Measurements from ENCODE around the gene JOSD1. TPM values are rescaled to one million over a fixed set of nuclear protein-coding genes. Genes with fewer than 3 reads are reported as not detected.

Gene JOSD1
- total RNA-seq, 4 donors from 2014 or later = 47.5 to 67.0 (median 64.6) TPM

DNA sequence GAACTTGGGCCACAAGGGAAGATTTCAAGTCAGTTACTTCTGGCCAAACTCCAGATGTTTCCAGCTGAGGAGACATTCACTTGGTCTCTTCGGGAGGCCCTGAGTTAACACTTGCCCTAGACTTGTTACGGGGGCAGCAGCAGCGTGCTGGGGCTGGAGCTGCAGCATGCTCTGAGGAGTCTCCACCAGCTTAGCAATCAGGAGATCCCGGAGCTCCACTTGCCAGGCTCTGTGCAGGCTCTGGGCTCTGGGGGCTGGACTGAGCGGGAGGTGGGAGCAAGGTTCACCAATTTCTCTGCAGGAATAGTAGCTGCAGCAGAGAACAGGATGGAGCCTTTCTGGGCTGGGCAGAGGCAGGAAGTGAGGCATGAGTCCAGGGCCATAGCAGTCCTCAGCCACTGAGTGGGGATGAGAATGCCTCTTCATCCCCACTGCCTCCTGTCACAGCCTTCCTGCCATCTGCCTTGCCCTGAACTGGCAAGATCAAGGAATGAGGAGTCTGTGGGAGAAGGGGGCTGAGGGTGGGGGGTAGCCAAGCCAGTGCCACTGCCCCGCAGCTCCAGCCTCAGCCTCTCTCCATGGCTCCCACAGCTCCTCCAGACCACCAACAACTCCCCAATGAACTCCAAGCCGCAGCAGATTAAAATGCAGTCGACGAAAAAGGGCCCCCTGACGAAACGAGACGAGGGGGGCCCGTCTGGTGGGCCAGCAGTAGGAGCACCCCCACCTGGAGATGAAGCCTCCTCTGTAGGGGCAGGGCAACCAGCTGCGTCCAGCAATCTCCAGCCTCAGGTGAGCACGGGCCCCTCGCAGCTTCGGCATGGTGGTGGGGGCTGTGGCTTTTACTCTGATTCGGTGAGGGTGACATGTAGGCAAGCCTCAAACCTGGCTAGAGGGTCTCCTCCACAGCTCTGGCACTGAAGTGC lies 28.4 kb upstream of the JOSD1 start:
- no peak overlapping the region for H3K4me3 ChIP-seq
- no peak for TF ChIP-seq EP300 (IDR thresholded peaks at IDR 0.05)
- TF ChIP-seq POLR2AphosphoS5 (IDR thresholded peaks at IDR 0.05) = no peak
- no peak for TF ChIP-seq POLR2A (IDR thresholded peaks at IDR 0.05)
- TF ChIP-seq, protein P1, sequence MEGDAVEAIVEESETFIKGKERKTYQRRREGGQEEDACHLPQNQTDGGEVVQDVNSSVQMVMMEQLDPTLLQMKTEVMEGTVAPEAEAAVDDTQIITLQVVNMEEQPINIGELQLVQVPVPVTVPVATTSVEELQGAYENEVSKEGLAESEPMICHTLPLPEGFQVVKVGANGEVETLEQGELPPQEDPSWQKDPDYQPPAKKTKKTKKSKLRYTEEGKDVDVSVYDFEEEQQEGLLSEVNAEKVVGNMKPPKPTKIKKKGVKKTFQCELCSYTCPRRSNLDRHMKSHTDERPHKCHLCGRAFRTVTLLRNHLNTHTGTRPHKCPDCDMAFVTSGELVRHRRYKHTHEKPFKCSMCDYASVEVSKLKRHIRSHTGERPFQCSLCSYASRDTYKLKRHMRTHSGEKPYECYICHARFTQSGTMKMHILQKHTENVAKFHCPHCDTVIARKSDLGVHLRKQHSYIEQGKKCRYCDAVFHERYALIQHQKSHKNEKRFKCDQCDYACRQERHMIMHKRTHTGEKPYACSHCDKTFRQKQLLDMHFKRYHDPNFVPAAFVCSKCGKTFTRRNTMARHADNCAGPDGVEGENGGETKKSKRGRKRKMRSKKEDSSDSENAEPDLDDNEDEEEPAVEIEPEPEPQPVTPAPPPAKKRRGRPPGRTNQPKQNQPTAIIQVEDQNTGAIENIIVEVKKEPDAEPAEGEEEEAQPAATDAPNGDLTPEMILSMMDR (IDR thresholded peaks at IDR 0.05) = no peak
- H3K36me3 ChIP-seq = peaks cover 0 to 86% of the 10 kb centered on the region in 2 donors
- ATAC-seq = no peak
- H3K27me3 ChIP-seq = no peaks in the 10 kb centered on the region
- peaks cover 0 to 26% (median 14%) of the 10 kb centered on the region in 3 donors for H3K4me1 ChIP-seq
- H3K9me3 ChIP-seq = no peaks in the 10 kb centered on the region
- 90 to 100% methylated on average over 1 to 2 of the region's 18 CpGs for WGBS, 2 donors (ENCODE audit: low coverage in 1 of 2)
- H3K27ac ChIP-seq = no peak overlapping the region

GRCh38 chr22:38727530-38728451 lies 27.0 kb upstream of the JOSD1 start:
- H3K36me3 ChIP-seq = peaks cover 0 to 98% of the 10 kb centered on the region in 2 donors
- H3K4me1 ChIP-seq = peaks cover 0 to 13% (median under 1%) of the 10 kb centered on the region in 3 donors
- no peak for TF ChIP-seq POLR2A (IDR thresholded peaks at IDR 0.05)
- TF ChIP-seq, protein P1 (IDR thresholded peaks at IDR 0.05) = no peak
- no peak for TF ChIP-seq POLR2AphosphoS5 (IDR thresholded peaks at IDR 0.05)
- TF ChIP-seq EP300 (IDR thresholded peaks at IDR 0.05) = no peak
- WGBS, 2 donors (ENCODE audit: low coverage in 1 of 2) = 83% methylated on average over 4 of the region's 15 CpGs; no CpG with 5 or more reads in 1 of the 2 donors
- H3K9me3 ChIP-seq = no peaks in the 10 kb centered on the region
- H3K4me3 ChIP-seq = no peak overlapping the region
- H3K27me3 ChIP-seq = no peaks in the 10 kb centered on the region
- H3K27ac ChIP-seq = no peak overlapping the region
- ATAC-seq = no peak

DNA sequence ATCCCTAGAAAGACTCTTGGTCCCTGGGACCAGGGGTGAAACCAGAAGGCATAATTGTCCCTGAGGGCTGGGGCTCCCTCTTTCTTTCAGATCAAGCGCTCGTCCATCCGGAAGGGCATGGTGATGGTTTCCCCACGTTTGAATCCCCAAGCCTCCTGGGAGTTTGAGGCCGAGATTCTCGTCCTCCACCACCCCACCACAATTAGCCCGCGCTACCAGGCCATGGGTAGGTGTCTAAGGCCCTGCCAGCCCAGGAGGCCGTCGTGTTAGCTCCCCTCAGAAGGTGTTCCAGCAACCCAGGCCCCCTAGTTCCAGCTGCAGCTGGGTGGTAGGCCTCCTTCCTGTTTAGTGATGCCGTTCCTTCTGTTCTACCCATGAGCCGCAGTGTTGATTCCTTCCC lies 26.4 kb upstream of the JOSD1 start:
- ATAC-seq = no peak
- H3K27ac ChIP-seq = no peak overlapping the region
- H3K36me3 ChIP-seq = peaks cover 0 to 100% of the 10 kb centered on the region in 2 donors
- no peak overlapping the region for H3K4me3 ChIP-seq
- no peak for TF ChIP-seq POLR2AphosphoS5 (IDR thresholded peaks at IDR 0.05)
- no peak for TF ChIP-seq POLR2A (IDR thresholded peaks at IDR 0.05)
- TF ChIP-seq EP300 (IDR thresholded peaks at IDR 0.05) = no peak
- TF ChIP-seq, protein P1 (IDR thresholded peaks at IDR 0.05) = no peak
- H3K27me3 ChIP-seq = no peaks in the 10 kb centered on the region
- no peaks in the 10 kb centered on the region for H3K9me3 ChIP-seq
- WGBS, 2 donors (ENCODE audit: low coverage in 1 of 2) = 70% methylated on average over 2 of the region's 12 CpGs; no CpG with 5 or more reads in 1 of the 2 donors
- peaks cover 0 to 6% (median 0%) of the 10 kb centered on the region in 3 donors for H3K4me1 ChIP-seq

DNA sequence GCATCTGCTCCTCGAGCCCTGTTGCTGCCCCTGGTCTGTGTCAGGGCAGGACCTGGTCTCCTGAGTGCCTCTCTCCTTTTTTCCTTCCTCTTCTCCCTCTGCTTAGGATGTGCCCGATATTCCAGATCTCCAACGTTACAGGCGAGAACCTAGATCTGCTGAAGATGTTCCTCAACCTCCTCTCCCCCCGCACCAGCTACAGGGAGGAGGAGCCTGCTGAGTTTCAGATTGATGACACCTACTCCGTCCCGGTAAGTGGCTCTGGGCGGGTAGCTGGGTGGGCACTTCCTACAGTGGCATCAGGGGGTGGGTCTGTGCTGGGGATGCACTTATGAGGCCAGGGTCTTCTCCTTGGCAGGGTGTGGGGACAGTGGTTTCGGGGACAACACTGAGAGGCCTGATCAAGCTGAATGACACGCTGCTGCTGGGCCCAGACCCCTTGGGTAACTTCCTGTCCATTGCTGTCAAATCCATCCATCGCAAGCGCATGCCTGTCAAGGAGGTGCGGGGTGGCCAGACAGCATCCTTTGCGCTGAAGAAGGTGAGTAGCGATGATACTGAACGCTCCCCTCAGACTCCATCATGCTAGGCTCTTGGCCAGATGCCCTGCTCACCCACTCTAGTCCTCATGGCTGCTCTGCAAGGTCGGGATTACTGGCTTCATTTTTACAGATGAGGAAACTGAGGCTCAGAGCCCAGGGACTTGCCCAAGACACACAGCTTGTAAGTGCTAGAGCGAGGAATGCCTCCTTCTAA lies 25.3 kb upstream of the JOSD1 start:
- no peak for TF ChIP-seq POLR2A (IDR thresholded peaks at IDR 0.05)
- TF ChIP-seq POLR2AphosphoS5 (IDR thresholded peaks at IDR 0.05) = no peak
- TF ChIP-seq EP300 (IDR thresholded peaks at IDR 0.05) = no peak
- TF ChIP-seq, protein P1 (IDR thresholded peaks at IDR 0.05) = no peak
- H3K36me3 ChIP-seq = peaks cover 0 to 100% of the 10 kb centered on the region in 2 donors

More for the DNA sequence above, 25.3 kb upstream of the JOSD1 start:
- no peak for ATAC-seq
- Histone ChIP-seq H3K27ac (no peak overlapping the region), H3K27me3 (no peaks in the 10 kb centered on the region), H3K4me3 (no peak overlapping the region), H3K9me3 (no peaks in the 10 kb centered on the region), H3K4me1 (no peaks in the 10 kb centered on the region)
- 90 to 92% methylated on average over 3 to 12 of the region's 18 CpGs for WGBS, 2 donors (ENCODE audit: low coverage in 1 of 2)

Data from gastroesophageal sphincter (tissue), 4 donors.